ENCODE results near the gene TMEM131. TPM values are rescaled to one million over a fixed set of nuclear protein-coding genes. Genes with fewer than 3 reads are reported as not detected.

Gene TMEM131
- total RNA-seq, 1 donor from 2014 or later, result 58.8 TPM

GRCh38 chr2:97788986-97789644 is 206.6 kb downstream of the TMEM131 start:
- Mint-ChIP-seq H3K27me3 (no peaks in the 10 kb centered on the region), H3K4me3 (ENCODE audit: low read depth) (no peak overlapping the region), H3K4me1 (ENCODE audit: low read depth) (no peaks in the 10 kb centered on the region), H3K27ac (no peak overlapping the region), H3K9me3 (ENCODE audit: low read depth) (no peaks in the 10 kb centered on the region), H3K36me3 (ENCODE audit: insufficient read depth) (peaks cover 26% of the 10 kb centered on the region)
- TF ChIP-seq CTCF (IDR thresholded peaks at IDR 0.05; ENCODE audit: unreplicated experiment), result no peak
- no peak for DNase-seq (ENCODE audit: low spot score, unreplicated experiment)

- no peak overlapping the region for H3K27ac Mint-ChIP-seq
These were observed 209.9 kb downstream of the TMEM131 start for GRCh38 chr2:97785818-97786217.

GRCh38 chr2:97784953-97785352 is 210.8 kb downstream of the TMEM131 start:
- Mint-ChIP-seq H3K4me1 (ENCODE audit: low read depth) (no peaks in the 10 kb centered on the region), H3K27me3 (no peaks in the 10 kb centered on the region), H3K9me3 (ENCODE audit: low read depth) (no peaks in the 10 kb centered on the region), H3K36me3 (ENCODE audit: insufficient read depth) (peaks cover 5% of the 10 kb centered on the region), H3K4me3 (ENCODE audit: low read depth) (no peak overlapping the region), H3K27ac (no peak overlapping the region)
- no peak for TF ChIP-seq CTCF (IDR thresholded peaks at IDR 0.05; ENCODE audit: unreplicated experiment)
- no peak for DNase-seq (ENCODE audit: low spot score, unreplicated experiment)

More at GRCh38 chr2:97785818-97786217, 209.9 kb downstream of the TMEM131 start:
- Mint-ChIP-seq H3K9me3 (ENCODE audit: low read depth) (no peaks in the 10 kb centered on the region), H3K36me3 (ENCODE audit: insufficient read depth) (peaks cover 9% of the 10 kb centered on the region), H3K27me3 (no peaks in the 10 kb centered on the region), H3K4me1 (ENCODE audit: low read depth) (no peaks in the 10 kb centered on the region), H3K4me3 (ENCODE audit: low read depth) (no peak overlapping the region)
- no peak for TF ChIP-seq CTCF (IDR thresholded peaks at IDR 0.05; ENCODE audit: unreplicated experiment)
- DNase-seq (ENCODE audit: low spot score, unreplicated experiment), result no peak

- DNase-seq (ENCODE audit: low spot score, unreplicated experiment), result no peak
- Mint-ChIP-seq H3K36me3 (ENCODE audit: insufficient read depth) (peaks cover 10% of the 10 kb centered on the region), H3K9me3 (ENCODE audit: low read depth) (no peaks in the 10 kb centered on the region), H3K27me3 (no peaks in the 10 kb centered on the region), H3K27ac (no peak overlapping the region), H3K4me3 (ENCODE audit: low read depth) (no peak overlapping the region), H3K4me1 (ENCODE audit: low read depth) (no peaks in the 10 kb centered on the region)
- no peak for TF ChIP-seq CTCF (IDR thresholded peaks at IDR 0.05; ENCODE audit: unreplicated experiment)
These were observed 213.8 kb downstream of the TMEM131 start for GRCh38 chr2:97781981-97782380.

- H3K4me1 Mint-ChIP-seq (ENCODE audit: low read depth), result peaks cover 2% of the 10 kb centered on the region
- DNase-seq (ENCODE audit: low spot score, unreplicated experiment), result no peak
These were observed 216.6 kb downstream of the TMEM131 start for GRCh38 chr2:97779141-97779540.

More at GRCh38 chr2:97779141-97779540, 216.6 kb downstream of the TMEM131 start:
- Mint-ChIP-seq H3K27me3 (no peaks in the 10 kb centered on the region), H3K4me3 (ENCODE audit: low read depth) (no peak overlapping the region), H3K9me3 (ENCODE audit: low read depth) (no peaks in the 10 kb centered on the region), H3K36me3 (ENCODE audit: insufficient read depth) (peaks cover 23% of the 10 kb centered on the region), H3K27ac (no peak overlapping the region)
- TF ChIP-seq CTCF (IDR thresholded peaks at IDR 0.05; ENCODE audit: unreplicated experiment), result no peak
